ENCODE data around the gene HSPB2.

DNA sequence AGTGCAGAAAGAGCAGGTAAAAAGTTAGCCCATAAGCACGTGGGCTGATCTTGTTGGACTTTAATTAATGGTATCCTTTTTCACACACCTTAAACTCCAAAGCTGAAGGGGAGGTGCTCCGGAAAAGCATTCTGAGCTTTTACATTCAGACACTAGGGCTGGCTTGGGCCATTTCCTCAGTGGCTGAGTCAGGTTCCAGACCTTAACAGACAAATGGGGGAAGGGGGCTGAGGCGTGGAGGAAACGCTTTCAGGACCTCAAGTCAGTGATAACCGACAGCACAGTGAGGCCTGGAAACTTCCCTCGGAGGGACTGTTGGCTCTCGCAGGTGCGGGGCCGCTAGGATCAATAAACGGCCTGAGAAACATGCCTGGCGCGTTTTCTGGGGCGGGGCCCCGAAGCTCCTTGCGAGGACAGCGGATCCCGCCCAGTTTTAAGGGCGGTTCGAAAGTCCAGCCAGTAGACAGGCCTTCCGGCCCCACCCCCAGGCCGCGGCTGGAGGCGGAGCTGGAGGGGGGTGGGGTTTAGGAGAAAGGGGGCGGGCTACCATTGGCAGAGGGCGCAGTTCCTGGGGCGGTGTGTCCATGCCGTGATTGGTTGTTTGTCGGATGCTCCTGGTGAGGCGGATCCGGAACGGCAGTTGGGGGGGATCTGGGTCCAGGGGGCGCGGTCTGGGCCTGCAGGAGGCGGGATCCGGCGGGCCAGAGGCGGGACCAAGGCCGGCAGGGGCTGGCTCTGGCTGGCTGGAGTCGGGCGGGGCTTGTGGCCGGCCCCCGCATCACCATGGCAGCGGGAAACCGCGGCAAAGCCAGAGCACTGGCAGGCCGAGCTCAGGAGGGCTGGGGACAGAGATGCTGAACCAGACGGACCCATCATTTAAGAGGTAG lies 14.2 kb downstream of the HSPB2 start:
- TF ChIP-seq BCL3 (IDR thresholded peaks at IDR 0.05; ENCODE audit: borderline replicate concordance, insufficient read depth, low read depth, low read length, poor library complexity, severe bottlenecking) (no peak), CTCF (IDR thresholded peaks at IDR 0.05 in 2 of 3, conservative IDR thresholded peaks at IDR 0.05 in 1 of 3; ENCODE audit: control insufficient read depth in 2 of 3, extremely low read depth in 1 of 3, insufficient read depth in 1 of 3, low read depth in 3 of 3, low read length in 3 of 3) (no peak), IKZF1 (conservative IDR thresholded peaks at IDR 0.05) (no peak), TCF12 (IDR thresholded peaks at IDR 0.05; ENCODE audit: low read depth, low read length) (no peak), ETV6 (conservative IDR thresholded peaks at IDR 0.05 in 1 of 2, IDR thresholded peaks at IDR 0.05 in 1 of 2; ENCODE audit: borderline replicate concordance in 1 of 2, low read depth in 1 of 2) (no peak)
